A549 (cell line): Measurements from ENCODE around the gene ANO2. TPM values are rescaled to one million over a fixed set of nuclear protein-coding genes. Genes with fewer than 3 reads are reported as not detected.

Experiments used
- ATAC-seq, 2 experiments: fragments of 200-7000 bp in 1 of 2; fragments of >200 bp in 1 of 2; cut with Nextera tagmentation in 1 of 2; cut with Tn5 transposase in 1 of 2; 3 replicates each; pipeline versions ENCODE4 v1.8.0 to v1.9.1; 2018 to 2020; ENCODE audit warnings: mild to moderate bottlenecking in 1 of 2, moderate library complexity in 1 of 2
- CTCF ChIA-PET: fragments of 300-600 bp; sonication (Branson Sonifier 250); formaldehyde crosslinking; extraction: SDS; loops from one replicate; lab custom pipeline; 2021; ENCODE audit warnings: antibody characterized with exemption, inconsistent platforms; lab: Yijun Ruan, JAX
- POLR2A ChIA-PET: fragments of 350-600 bp; formaldehyde crosslinking; extraction: SDS; loops from one replicate; lab custom pipeline; 2021; ENCODE audit warnings: antibody characterized with exemption, inconsistent platforms; lab: Yijun Ruan, JAX
- DNase-seq, 2 experiments: peaks; one replicate each; pipeline versions ENCODE4 v3.0.0 to v3.0.0-alpha.2; 2011 to 2016; ENCODE audit warnings: low read depth in 1 of 2, low spot score in 1 of 2
- FAIRE-seq: peaks from 2 replicates; lab custom pipeline; 2011; peaks lifted over from hg19 to GRCh38; lab: Jason Lieb, UNC
- H3K27ac ChIP-seq, 2 experiments: fragments of >200 bp; sonication (Bioruptor Twin); formaldehyde crosslinking; 3 replicates each; pipeline ENCODE4 v1.5.1; 2016 to 2017
- H3K4me1 ChIP-seq: fragments of >200 bp; sonication (Bioruptor Twin); formaldehyde crosslinking; 3 replicates; pipeline ENCODE4 v1.6.1; 2016
- H3K4me2 ChIP-seq: fragments of >200 bp; sonication (Bioruptor Twin); formaldehyde crosslinking; 3 replicates; pipeline ENCODE4 v1.6.1; 2016
- H3K4me3 ChIP-seq: fragments of >200 bp; sonication (Bioruptor Twin); formaldehyde crosslinking; 3 replicates; pipeline ENCODE4 v1.5.1; 2016
- H3K9me3 ChIP-seq: fragments of >200 bp; sonication (Bioruptor Twin); formaldehyde crosslinking; 3 replicates; pipeline ENCODE4 v1.6.1; 2016
- CBX2 ChIP-seq: fragments of 200-600 bp; sonication (generic); IDR thresholded peaks from 2 replicates; pipeline ENCODE4 v1.6.1; 2016; ENCODE audit warnings: low read depth, mild to moderate bottlenecking, borderline replicate concordance
- CEBPB ChIP-seq, 2 experiments: fragments of >200 bp in 1 of 2; sonication (Bioruptor Twin) in 1 of 2; formaldehyde crosslinking in 1 of 2; IDR thresholded peaks; 2 replicates each; pipeline ENCODE4 v1.6.1; 2012 to 2016
- CHD2 ChIP-seq: fragments of 150-350 bp; IDR thresholded peaks from 2 replicates; pipeline ENCODE4 v1.6.1; 2014; ENCODE audit warnings: low read length; ENCODE audit not compliant: partially characterized antibody
- EHF ChIP-seq: fragments of 250-450 bp; sonication (Bioruptor Pico); IDR thresholded peaks from 2 replicates; pipeline ENCODE4 v1.5.0; 2020; ENCODE audit warnings: mild to moderate bottlenecking
- EHMT2 ChIP-seq: fragments of 200-600 bp; sonication (generic); IDR thresholded peaks from 2 replicates; pipeline ENCODE4 v1.6.1; 2016; ENCODE audit warnings: antibody characterized with exemption, low read depth, mild to moderate bottlenecking, moderate library complexity
- FOSL2 ChIP-seq, 2 experiments: fragments of 450-650 bp in 1 of 2; fragments of >200 bp in 1 of 2; sonication (Bioruptor Twin) in 1 of 2; formaldehyde crosslinking; IDR thresholded peaks; 2 replicates each; pipeline versions ENCODE4 v1.5.0 to v1.6.1; 2016 to 2020; ENCODE audit warnings: mild to moderate bottlenecking in 1 of 2, moderate library complexity in 1 of 2
- GATA3 ChIP-seq: IDR thresholded peaks from 2 replicates; pipeline ENCODE4 v1.6.1; 2012; ENCODE audit warnings: borderline replicate concordance
- HOXA7 ChIP-seq: fragments of 250-450 bp; sonication (Bioruptor Pico); IDR thresholded peaks from 2 replicates; pipeline ENCODE4 v1.5.0; 2020; ENCODE audit warnings: mild to moderate bottlenecking, moderate library complexity
- HOXB13 ChIP-seq: fragments of 250-450 bp; sonication (Bioruptor Pico); IDR thresholded peaks from 2 replicates; pipeline ENCODE4 v1.5.0; 2020; ENCODE audit warnings: low read depth, mild to moderate bottlenecking, moderate library complexity
- HOXB5 ChIP-seq: fragments of 250-450 bp; sonication (Bioruptor Pico); IDR thresholded peaks from 2 replicates; pipeline ENCODE4 v1.5.0; 2020; ENCODE audit warnings: mild to moderate bottlenecking, moderate library complexity
- MAFK ChIP-seq: fragments of 450-650 bp; IDR thresholded peaks from 2 replicates; pipeline ENCODE4 v1.6.1; 2014; ENCODE audit not compliant: partially characterized antibody
- MAZ ChIP-seq: fragments of 150-350 bp; IDR thresholded peaks from 2 replicates; pipeline ENCODE4 v1.6.1; 2014; ENCODE audit warnings: antibody characterized with exemption, low read depth, low read length, borderline replicate concordance
- PHF8 ChIP-seq: fragments of 200-600 bp; sonication (generic); IDR thresholded peaks from 2 replicates; pipeline ENCODE4 v1.6.1; 2016; ENCODE audit warnings: low read depth, mild to moderate bottlenecking, antibody characterized with exemption, moderate library complexity, borderline replicate concordance
- RAD21 ChIP-seq, 2 experiments: fragments of >200 bp in 1 of 2; sonication (Bioruptor Twin) in 1 of 2; formaldehyde crosslinking in 1 of 2; IDR thresholded peaks in 1 of 2; conservative IDR thresholded peaks in 1 of 2; 2 replicates in 1 of 2; 3 replicates in 1 of 2; pipeline ENCODE4 v1.6.1; 2012 to 2018; ENCODE audit warnings: inconsistent platforms in 1 of 2
- ZFP36 ChIP-seq: fragments of 450-650 bp; IDR thresholded peaks from 2 replicates; pipeline ENCODE4 v1.6.1; 2014; ENCODE audit warnings: borderline replicate concordance; ENCODE audit not compliant: partially characterized antibody
- ZSCAN20 ChIP-seq: fragments of 250-450 bp; sonication (Bioruptor Pico); IDR thresholded peaks from 2 replicates; pipeline ENCODE4 v1.8.0; 2022; ENCODE audit warnings: mild to moderate bottlenecking, moderate library complexity
- WGBS: methylation state at CpG from one replicate; pipeline ENCODE4 v1.1.6; 2017; ENCODE audit errors: missing lambda C conversion rate; 5-methylcytosine and 5-hydroxymethylcytosine counted together
- polyA plus RNA-seq, 4 experiments: library from polyadenylated mRNA; depleted of rRNA in 3 of 4; stranded (reverse); fragments of >200 nt; fragmentation: RNase III in 1 of 4; extraction: RNeasy Plus Mini Kit Qiagen cat#74134 plus additional on column Dnase treatment in 1 of 4; gene quantifications; 2 replicates in 3 of 4; 3 replicates in 1 of 4; pipeline ENCODE4 v1.2.3, GENCODE V29; 2011 to 2017
- TF ChIP-seq, protein P1 (sequence below): fragments of 150-350 bp; IDR thresholded peaks from 2 replicates; pipeline ENCODE4 v1.6.1; 2014; ENCODE audit warnings: low read depth, mild to moderate bottlenecking, low read length
- TF ChIP-seq, protein P2 (sequence below): fragments of 450-650 bp; IDR thresholded peaks from 2 replicates; pipeline ENCODE4 v1.6.1; 2014; ENCODE audit warnings: antibody characterized with exemption
- TF ChIP-seq, protein P3 (sequence below): IDR thresholded peaks from 2 replicates; pipeline ENCODE4 v1.6.1; 2012

Gene ANO2
- polyA plus RNA-seq, 2 of the 4 experiments (the other 2 are of a cell fraction): not detected

DNA sequence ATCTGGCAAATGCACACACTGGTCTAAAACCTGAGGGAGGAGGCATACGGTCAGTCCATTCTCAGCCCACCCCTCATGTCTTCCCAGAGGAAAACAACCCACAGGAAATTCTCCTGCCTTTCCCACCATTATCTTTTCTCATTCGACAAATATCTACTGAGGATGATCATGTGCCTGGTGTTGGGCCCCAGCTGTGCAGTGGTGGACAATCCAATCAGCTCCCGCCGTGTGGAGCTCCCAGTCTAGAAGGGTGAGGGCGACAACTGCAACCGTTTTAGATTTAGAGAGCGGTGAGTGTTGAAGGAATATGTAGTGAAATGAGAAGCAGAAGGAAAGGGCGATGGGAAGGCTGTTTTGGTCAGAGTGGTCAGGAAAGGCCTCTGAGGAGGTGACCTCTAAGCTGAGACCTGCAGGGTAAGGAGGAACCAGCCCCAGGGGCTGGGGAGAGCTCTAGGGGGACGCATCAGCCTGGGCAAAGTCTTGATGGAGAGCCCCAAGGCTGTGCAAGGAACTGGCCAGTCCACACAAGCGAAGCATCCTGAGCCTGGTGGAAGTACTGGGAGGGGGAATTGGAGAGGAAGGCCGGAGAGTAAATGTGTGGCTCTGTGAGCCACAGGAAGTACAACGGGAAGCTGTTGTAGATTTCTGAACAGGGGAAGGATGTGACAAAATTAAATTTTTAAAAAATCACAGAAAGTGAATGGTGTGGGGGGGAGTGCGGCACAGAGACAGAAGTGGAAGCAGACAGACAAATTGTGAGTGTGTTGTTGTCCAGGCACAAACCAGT, 320.4 kb downstream of the ANO2 start:
- WGBS: 21% methylated on average over 13 of the region's 13 CpGs
- no peak for FAIRE-seq

DNA sequence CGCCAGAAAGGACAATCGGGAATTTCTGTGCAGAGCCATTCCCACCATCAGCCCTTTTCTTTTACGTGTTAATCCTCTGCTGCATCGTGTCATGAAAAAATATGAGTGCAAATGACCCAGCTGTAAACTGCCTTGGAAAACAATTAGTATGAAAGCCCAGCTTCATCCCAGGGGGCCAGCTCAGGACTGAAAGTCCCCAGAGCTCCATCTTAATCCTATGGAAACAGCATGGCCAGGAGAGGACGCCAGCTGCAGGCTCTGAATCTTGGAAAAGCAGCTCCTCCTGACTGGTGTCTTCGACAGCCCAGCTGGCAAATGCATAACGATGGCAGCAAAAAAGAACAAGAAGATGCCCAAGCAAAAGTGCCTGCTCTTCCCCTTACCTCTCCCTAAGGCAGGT, 321.6 kb downstream of the ANO2 start:
- ATAC-seq (no peak), DNase-seq (no peak), FAIRE-seq (no peak)
- H3K4me1 ChIP-seq: no peaks in the 10 kb centered on the region
- no peak for TF ChIP-seq HOXB13 (CRISPR knock-in tag)
- TF ChIP-seq ZFP36: no peak
- TF ChIP-seq MAFK: no peak
- no peak for TF ChIP-seq CBX2
- TF ChIP-seq CHD2: no peak
- no peak for TF ChIP-seq FOSL2 (IDR thresholded peaks at IDR 0.05)
- TF ChIP-seq FOSL2 (CRISPR knock-in tag; IDR thresholded peaks at IDR 0.05): no peak
- TF ChIP-seq ZSCAN20: no peak
- TF ChIP-seq, protein P1, sequence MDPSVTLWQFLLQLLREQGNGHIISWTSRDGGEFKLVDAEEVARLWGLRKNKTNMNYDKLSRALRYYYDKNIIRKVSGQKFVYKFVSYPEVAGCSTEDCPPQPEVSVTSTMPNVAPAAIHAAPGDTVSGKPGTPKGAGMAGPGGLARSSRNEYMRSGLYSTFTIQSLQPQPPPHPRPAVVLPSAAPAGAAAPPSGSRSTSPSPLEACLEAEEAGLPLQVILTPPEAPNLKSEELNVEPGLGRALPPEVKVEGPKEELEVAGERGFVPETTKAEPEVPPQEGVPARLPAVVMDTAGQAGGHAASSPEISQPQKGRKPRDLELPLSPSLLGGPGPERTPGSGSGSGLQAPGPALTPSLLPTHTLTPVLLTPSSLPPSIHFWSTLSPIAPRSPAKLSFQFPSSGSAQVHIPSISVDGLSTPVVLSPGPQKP: no peak
- 10% methylated on average over 7 of the region's 7 CpGs for WGBS
- no peak overlapping the region for H3K4me3 ChIP-seq
- no peaks in the 10 kb centered on the region for H3K9me3 ChIP-seq
- no peak overlapping the region for H3K4me2 ChIP-seq
- POLR2A ChIA-PET: no interaction called here
- CTCF ChIA-PET: no interaction called here
- no peak overlapping the region for H3K27ac ChIP-seq

More for the DNA sequence above, 320.4 kb downstream of the ANO2 start:
- no peak for DNase-seq
- H3K9me3 ChIP-seq: no peaks in the 10 kb centered on the region
- POLR2A ChIA-PET: no interaction called here
- H3K4me1 ChIP-seq: no peaks in the 10 kb centered on the region
- H3K4me3 ChIP-seq: no peak overlapping the region
- no peak overlapping the region for H3K27ac ChIP-seq
- TF ChIP-seq, protein P1: no peak
- TF ChIP-seq CEBPB (IDR thresholded peaks at IDR 0.05) (no peak), EHMT2 (no peak), MAZ (no peak), HOXA7 (CRISPR knock-in tag) (no peak), PHF8 (no peak), HOXB5 (CRISPR knock-in tag) (no peak), RAD21 (conservative IDR thresholded peaks at IDR 0.05 in 1 of 2, IDR thresholded peaks at IDR 0.05 in 1 of 2) (no peak), GATA3 (no peak), CBX2 (no peak), EHF (CRISPR knock-in tag) (no peak)
- TF ChIP-seq, protein P2, sequence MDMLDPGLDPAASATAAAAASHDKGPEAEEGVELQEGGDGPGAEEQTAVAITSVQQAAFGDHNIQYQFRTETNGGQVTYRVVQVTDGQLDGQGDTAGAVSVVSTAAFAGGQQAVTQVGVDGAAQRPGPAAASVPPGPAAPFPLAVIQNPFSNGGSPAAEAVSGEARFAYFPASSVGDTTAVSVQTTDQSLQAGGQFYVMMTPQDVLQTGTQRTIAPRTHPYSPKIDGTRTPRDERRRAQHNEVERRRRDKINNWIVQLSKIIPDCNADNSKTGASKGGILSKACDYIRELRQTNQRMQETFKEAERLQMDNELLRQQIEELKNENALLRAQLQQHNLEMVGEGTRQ: no peak
- TF ChIP-seq, protein P3, sequence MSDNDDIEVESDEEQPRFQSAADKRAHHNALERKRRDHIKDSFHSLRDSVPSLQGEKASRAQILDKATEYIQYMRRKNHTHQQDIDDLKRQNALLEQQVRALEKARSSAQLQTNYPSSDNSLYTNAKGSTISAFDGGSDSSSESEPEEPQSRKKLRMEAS: no peak
- TF ChIP-seq, all 56 proteins: peak for 0
- ATAC-seq: no peak
- CTCF ChIA-PET: no interaction called here
- no peak overlapping the region for H3K4me2 ChIP-seq
